Measurements from ENCODE around the gene ZNF600.
"Not testable (repeated sequence)": the region's sequence is repeated elsewhere in the genome, so short reads cannot be mapped to it uniquely, and the experiment has no call there.

DNA sequence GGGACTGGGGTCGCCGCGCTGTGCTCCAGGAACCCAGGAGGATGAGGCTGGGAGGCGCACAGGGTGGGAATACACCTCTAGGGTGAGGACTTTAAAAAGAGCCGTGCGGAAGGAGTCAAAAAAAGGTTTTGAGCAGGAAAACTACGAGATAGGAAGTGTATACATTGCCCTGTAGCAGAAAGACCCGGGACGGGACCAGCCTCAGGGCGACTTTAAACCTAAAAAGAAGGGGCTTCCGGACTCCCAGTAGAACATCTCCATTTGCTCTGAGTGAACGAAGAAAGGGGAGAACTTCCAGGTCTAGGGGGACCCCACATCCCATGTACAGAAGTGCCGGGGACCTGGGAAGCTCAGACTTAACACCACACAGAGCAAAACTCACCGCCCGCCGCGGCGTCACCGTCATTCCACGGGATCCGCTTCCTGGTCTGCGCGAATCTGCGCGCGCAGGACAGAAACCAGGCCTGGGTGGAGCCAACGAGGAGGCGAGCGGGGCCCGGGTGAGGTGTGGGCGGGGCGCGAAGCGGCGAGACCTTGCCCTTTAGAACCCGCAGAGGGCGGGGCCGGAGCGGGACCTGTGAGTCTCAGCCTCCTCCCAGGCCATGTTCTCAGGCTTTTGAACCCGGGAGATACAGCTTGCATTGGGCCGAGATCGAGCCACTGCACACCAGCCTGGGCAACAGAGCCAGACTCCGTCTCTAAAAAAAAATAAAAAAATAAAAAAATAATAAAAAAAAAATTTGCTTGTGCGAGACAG is 34.8 kb upstream of the ZNF600 start, which contains the start of gene ZNF28:
- TF ChIP-seq, protein P1, sequence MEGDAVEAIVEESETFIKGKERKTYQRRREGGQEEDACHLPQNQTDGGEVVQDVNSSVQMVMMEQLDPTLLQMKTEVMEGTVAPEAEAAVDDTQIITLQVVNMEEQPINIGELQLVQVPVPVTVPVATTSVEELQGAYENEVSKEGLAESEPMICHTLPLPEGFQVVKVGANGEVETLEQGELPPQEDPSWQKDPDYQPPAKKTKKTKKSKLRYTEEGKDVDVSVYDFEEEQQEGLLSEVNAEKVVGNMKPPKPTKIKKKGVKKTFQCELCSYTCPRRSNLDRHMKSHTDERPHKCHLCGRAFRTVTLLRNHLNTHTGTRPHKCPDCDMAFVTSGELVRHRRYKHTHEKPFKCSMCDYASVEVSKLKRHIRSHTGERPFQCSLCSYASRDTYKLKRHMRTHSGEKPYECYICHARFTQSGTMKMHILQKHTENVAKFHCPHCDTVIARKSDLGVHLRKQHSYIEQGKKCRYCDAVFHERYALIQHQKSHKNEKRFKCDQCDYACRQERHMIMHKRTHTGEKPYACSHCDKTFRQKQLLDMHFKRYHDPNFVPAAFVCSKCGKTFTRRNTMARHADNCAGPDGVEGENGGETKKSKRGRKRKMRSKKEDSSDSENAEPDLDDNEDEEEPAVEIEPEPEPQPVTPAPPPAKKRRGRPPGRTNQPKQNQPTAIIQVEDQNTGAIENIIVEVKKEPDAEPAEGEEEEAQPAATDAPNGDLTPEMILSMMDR (IDR thresholded peaks at IDR 0.05; ENCODE audit: low read depth, low read length, poor library complexity, severe bottlenecking) = not testable (repeated sequence)
- not testable (repeated sequence) for TF ChIP-seq EZH2phosphoT487 (IDR thresholded peaks at IDR 0.05; ENCODE audit: borderline replicate concordance, low read length)

Measured in DOHH2 (cell line).